GM18951 (cell line): ENCODE results near the gene VPS51.

ENCODE experiments used
- POLR2A ChIP-seq: IDR thresholded peaks from 4 replicates; pipeline ENCODE4 v1.6.1; 2011; ENCODE audit warnings: mild to moderate bottlenecking; ENCODE audit not compliant: insufficient read length, insufficient read depth; ENCODE audit errors: extremely low read depth
- in situ Hi-C: fragments of 300-500 bp; cut with MboI; formaldehyde crosslinking; loops from one replicate; pipeline ENCODE4 v1.12.0; 2022; ENCODE audit warnings: low sequenced_read_pairs, mixed read lengths, inconsistent platforms; ENCODE audit not compliant: unreplicated experiment

Gene VPS51

DNA sequence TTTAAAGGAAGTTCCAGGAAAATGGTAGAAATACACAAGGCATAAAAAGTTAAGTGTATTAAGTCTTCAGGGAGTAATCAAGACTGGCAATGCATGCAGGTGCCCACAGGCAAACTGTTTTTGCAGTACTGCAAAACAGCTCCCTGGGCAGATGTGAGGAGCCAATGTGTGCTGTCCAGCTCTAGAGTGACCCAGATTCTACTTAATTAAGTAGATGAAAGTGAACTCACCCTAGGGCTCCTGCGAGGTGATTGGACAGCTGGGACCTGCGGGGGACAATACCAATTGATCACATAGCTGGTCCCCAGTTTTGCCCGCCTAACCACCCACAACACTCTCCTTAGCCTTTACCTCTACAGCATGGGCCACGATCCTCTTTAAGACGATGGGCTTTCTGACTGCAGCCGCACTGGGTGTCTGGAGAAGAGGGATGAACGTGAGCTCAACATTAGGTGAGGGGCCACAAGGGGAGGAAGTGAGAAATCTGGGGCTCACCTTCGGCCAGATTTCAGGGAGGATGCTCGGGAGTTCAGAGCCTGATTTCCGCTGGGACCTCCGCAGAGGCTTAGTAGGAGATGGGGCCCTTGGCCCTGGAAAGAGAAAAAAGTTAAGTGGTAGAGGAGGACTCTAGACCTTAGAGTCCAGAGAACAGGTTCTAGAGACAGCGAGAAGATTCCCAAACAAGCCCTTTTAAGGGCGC is 12.7 kb upstream of the VPS51 start:
- TF ChIP-seq POLR2A = no peak
- in situ Hi-C loops = no loop called here

DNA sequence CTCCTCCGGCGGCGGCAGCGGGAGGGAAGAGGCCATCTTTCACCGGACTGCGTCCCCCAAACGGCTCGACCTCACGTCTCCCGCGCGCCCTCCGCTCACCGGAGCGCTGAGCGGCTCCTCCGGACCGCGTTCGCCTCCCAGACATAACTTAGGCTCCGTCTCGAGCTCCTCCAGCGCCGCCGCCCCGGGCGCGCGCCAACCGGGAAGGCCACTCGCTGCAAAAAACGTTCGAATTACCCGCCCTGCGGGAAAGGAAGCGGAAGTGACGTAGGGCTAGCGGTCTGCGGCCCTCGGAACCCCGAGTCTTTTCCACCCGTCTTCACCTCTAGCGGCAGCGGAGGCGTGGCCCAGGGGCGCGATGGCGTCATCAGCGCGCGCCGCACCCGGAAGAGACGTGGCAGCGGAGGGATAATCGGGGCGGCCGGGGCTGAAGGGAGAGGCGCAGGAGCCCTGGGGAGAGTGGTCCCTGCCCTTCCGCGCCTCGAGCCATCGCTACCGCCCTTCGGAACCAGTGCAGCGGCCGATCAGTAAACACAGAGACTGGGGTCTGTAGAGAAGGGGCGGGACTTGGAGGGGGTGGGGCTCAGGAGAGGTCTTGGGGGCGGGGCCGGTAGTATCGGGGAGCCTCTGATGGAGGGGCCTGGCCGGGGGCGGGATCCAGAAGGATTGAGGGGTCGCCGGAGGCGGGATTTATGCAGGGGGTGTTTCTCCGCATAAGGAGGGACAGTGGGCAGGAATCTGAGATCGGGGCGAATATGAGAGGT is 12.0 kb upstream of the VPS51 start, which contains the start of the genes CDCA5 and ZFPL1:
TSS of gene CDCA5 (minus strand) at position 207 of the 764 bp plus-strand sequence. CDS start at position 145, 62 bp downstream.
TSS of gene ZFPL1 (plus strand) at position 389 of the 764 bp plus-strand sequence. CDS start 477 bp downstream, outside the sequence.
- peak; percentile 84 for TF ChIP-seq POLR2A
- in situ Hi-C loops = no loop called here

DNA sequence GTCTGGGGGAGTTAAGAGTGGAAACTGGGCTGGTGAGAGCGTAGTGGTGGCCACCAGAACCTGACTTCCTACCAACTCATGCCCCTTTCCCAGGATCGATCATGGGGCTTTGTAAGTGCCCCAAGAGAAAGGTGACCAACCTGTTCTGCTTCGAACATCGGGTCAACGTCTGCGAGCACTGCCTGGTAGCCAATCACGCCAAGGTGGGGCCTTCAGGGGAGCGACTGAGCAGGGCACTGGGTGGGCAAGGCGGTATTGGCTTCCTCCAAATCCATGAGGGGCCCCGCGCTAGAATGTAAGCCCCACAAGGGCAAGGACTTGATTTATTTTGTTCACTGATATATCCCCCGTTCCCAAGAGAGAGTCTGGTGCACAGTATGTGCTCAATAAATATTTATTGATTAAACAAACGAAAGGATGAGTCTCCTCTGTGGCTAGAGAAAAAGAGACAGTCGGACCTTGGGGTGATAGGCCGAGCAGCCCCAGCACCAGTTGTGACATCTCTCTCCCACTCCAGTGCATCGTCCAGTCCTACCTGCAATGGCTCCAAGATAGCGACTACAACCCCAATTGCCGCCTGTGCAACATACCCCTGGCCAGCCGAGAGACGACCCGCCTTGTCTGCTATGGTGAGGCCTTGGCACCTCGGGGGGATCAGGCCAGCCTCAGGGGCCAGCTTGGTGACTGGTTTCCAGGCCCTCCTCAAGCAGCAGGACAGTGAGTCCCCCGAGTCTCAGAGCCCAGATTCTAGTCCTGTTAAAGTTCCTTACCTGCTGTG is 11.2 kb upstream of the VPS51 start:
- no peak for TF ChIP-seq POLR2A
- in situ Hi-C loops = no loop called here

DNA sequence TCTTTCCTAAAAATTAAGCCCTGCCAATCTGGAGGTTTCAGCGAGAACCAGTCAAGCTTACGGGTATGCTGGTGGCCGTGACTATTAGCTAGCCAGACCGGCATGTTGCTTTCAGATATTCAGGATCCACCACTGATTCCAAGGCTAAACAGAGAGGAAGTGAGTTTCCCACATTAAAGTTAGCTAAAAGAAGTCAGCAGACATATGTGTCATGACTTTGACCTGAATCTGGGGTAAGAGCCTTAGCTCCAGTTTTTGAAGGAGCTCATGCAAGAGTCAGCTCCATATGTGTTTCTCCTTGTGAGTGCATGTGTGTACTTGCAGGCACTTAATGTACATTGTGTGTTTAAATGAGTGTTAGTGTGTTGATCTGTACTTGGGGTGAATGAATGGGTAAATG is 10.6 kb upstream of the VPS51 start:
- in situ Hi-C loops = no loop called here
- TF ChIP-seq POLR2A = no peak

DNA sequence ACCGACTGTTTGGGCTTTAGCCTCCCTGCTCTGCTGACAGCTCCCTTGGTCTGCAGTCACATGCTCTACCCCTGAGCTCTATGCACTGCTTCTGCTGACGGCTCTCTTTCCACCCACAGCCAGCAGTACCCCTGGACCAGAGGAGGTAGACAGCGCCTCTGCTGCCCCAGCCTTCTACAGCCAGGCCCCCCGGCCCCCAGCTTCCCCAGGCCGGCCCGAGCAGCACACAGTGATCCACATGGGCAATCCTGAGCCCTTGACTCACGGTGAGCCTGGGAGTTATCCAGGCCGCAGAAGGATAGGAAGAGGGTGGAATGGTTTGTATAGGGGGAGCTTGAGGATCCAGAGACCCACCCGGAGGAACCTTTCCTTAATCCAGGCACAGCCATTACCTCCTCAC is 9.2 kb upstream of the VPS51 start:
- TF ChIP-seq POLR2A = no peak
- in situ Hi-C loops = no loop called here

DNA sequence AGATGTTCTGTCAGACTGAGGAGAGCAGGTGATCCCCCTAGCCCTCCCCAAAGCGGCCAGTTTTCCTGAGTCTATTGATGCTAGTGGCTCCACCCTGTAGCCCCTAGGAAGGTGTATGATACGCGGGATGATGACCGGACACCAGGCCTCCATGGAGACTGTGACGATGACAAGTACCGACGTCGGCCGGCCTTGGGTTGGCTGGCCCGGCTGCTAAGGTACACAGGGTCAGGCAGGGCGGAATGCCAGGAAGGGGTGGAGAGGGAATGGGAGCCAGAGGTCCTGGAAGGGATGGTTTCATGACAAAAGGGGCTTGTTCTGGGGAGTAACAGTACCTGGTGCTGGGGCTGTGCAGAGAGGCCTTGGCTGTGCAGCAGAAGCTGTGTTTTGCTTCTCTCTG is 8.8 kb upstream of the VPS51 start:
- in situ Hi-C loops = no loop called here
- no peak for TF ChIP-seq POLR2A

DNA sequence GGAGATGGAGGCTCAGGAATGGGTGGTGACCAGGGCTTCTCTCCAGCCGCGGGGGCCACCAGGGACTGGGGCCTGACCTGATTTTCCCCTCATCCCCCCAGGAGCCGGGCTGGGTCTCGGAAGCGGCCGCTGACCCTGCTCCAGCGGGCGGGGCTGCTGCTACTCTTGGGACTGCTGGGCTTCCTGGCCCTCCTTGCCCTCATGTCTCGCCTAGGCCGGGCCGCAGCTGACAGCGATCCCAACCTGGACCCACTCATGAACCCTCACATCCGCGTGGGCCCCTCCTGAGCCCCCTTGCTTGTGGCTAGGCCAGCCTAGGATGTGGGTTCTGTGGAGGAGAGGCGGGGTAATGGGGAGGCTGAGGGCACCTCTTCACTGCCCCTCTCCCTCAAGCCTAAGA is 8.2 kb upstream of the VPS51 start:
- in situ Hi-C loops = no loop called here
- no peak for TF ChIP-seq POLR2A

DNA sequence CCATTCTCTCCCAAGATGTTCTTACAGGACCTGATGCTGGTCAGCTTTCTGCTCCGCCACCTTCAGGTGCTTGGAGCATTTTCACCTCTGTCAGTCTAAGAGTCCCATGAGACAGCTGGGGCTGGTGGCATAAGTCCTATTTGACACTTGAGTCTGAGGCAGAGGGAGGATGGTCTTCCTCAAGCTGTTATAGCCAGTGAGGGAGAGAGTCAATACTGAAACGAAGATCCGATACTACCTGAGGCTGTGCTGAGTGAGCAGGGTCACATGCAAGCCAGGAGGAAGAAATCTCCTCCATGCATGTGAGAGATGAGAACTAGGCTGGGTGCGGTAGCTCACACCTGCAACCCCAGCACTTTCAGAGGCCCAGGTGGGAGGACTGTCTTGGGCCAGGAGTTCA is 6.4 kb upstream of the VPS51 start:
- no peak for TF ChIP-seq POLR2A
- in situ Hi-C loops = no loop called here

DNA sequence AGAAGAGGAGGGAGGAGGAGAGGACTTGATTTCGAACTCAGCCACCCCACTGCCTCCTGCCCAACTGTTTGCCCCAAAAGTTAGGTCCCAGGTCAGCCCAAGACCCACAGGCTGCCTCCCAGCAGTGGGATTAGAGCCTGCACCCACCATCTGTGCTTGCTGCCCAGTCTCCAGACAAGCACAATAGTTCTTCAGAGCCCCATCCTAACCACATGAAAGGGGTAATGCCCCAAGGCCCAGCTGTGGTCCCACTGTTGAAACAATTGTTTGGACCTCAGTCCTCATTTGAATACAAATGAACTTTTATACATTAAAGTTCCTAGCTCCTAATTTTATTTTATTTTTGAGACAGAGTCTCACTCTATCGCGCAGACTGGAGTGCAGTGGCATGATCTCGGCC is 5.4 kb upstream of the VPS51 start:
- no peak for TF ChIP-seq POLR2A
- in situ Hi-C loops = no loop called here

DNA sequence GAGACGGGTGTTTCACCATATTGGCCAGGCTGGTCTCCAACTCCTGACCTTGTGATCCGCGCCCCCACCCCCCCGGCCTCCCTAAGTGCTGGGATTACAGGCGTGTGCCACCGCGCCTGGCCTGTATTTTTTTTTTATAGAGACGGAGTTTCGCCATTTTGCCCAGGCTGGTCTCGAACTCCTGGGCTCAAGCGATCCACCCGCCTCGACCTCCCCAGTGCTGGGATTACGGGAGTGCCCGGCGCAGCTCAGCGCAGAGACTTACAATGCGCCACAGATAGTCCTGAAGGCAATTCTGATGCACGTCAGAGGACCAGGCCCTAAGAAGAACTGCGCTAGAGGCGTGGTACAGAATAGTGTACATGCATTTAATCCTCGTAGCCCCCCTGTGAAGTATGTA is 587 bp upstream of the VPS51 start:
- in situ Hi-C loops = no loop called here
- no peak for TF ChIP-seq POLR2A

DNA sequence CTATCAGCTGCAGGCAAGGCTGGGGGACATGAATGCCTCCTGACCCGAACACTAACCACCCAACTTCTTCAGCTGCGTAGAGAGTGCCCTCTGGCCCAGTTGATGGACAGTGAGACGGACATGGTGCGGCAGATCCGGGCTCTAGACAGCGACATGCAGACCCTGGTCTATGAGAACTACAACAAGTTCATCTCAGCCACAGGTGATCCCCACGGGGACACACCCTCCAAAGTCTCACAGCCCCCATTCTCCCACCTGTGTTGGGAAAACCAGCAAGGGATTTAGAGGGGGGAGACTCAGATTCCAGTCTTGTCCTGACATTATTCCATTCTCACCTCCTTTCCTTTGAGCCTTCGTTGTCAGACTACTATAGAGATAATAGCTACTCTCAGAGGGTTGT is 912 bp downstream of the VPS51 start:
- TF ChIP-seq POLR2A = no peak
- in situ Hi-C loops = no loop called here

DNA sequence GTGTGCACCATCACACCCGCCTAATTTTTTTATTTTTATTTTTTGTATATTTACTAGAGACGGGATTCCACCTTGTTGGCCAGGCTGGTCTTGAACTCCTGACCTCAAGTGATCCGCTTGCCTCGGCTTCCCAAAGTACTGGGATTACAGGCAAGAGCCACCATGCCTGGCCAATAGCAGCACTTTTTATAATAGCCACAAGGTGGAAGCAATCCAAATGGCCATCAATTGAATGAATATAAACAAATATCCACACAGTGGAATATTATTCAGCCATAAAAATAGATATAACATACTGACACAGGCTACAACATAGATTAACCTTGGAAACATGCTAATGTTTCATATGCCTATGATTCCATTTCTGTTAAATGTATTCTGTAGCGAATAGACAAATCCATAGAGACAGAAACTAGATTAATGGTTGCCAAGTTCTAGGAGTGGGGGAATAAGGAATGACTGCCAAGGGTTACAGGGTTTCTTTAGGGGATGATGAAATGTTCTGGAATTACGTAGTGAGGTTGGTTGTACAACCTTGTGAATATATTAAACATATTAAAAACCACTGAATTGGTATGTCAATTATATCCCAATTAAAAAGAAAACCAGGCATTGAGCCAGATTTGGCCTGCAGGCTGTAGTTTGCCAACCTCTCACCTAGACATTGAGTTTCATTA is 4.8 kb downstream of the VPS51 start:
- in situ Hi-C loops = no loop called here
- no peak for TF ChIP-seq POLR2A
